GM18505 (cell line): Measurements from ENCODE around the gene KCNQ1.

Experiments used
- ATAC-seq: cut with Tn5 transposase; IDR thresholded peaks from one replicate; pipeline ENCODE4 v1.9.1; 2021; ENCODE audit not compliant: unreplicated experiment
- POLR2A ChIP-seq: IDR thresholded peaks from 4 replicates; pipeline ENCODE4 v1.6.1; 2011; ENCODE audit warnings: borderline replicate concordance; ENCODE audit not compliant: insufficient read depth, insufficient read length; ENCODE audit errors: extremely low read depth

Gene KCNQ1

GRCh38 chr11:2518111-2518982 is 73.5 kb downstream of the KCNQ1 start:
- no peak for ATAC-seq
- TF ChIP-seq POLR2A: no peak

DNA sequence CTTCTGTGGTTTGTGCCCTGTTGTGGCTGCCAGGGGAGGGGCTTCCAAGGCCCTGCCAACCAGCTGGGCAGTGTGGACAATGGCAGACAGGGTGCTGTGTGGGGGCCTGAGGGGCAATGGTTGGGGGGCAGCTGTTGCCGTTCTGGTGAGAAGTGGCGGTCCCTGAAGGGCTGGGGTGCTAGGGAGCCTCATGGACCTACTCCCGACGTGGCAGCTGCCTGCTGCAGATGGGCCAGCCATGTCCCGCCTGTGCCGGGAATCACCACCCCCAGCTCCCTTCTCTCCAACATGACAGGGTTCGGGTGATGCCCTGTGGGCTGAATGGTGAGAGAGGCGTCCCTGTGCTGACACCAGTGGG is 74.2 kb downstream of the KCNQ1 start:
- ATAC-seq: no peak
- TF ChIP-seq POLR2A: no peak

DNA sequence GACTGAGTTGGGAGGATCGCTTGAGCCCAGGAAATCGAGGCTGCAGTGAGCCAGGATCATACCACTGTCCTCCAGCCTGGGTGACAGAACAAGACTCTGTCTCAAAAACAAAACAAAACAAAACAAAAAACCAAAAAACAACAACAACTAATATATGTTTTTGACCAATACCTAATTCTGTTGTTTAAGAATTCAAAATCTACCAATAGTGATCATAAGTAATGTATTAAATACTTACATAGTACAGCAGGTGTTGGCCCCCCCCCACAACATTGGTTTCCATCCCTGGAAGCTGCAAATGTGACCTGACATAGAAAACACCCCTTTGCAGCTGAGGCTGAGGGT is 74.7 kb downstream of the KCNQ1 start:
- TF ChIP-seq POLR2A: no peak
- ATAC-seq: no peak

GRCh38 chr11:2519862-2520735 is 75.3 kb downstream of the KCNQ1 start:
- ATAC-seq: no peak
- TF ChIP-seq POLR2A: no peak

DNA sequence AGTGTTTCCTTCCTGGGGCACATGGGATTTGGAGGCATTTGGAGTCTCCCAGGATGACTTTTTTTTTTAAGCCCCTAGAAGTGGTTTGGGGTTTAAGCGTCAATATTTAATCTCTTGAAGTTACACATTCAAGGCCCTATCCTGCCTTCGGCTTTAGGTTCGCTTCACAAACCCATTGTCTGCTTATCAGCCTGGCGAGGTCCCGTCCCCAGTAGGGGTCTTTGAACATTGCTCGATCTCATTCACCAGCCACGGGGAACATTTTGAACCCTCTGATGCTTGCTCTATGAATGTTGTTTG is 75.9 kb downstream of the KCNQ1 start:
- ATAC-seq: no peak

DNA sequence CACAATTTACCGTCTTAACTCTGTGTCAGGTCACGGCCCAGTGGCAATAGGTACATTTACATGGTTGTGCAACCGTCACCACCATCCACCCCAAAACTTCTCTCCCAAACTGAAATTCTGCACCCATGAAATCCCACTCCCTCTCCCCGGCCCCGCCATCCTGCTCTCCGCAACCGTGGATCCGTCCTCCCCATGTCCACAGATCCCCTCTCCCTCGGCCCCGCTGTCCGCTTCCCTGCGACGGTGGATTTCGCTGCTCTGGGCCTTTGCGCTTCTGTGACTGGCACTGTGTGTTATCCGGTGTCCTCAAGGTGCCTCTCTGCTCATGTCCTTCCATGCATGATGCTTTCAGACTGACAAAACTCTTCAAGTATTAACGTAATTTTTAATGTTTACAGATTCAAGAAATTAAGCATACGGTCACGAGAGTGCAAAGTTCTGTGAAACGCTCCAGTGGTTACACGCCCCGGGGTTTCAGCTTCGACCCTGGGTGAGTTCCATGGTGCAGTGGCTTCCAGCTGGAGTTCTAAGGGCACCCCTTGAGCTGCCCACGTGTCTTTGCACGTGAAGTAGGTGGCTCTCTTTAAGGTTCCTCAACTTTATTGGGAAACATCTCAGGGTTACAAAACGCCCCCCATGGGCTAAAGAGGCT is 76.4 kb downstream of the KCNQ1 start:
- no peak for ATAC-seq
- TF ChIP-seq POLR2A: no peak

More for the DNA sequence above, 75.9 kb downstream of the KCNQ1 start:
- TF ChIP-seq POLR2A: no peak

DNA sequence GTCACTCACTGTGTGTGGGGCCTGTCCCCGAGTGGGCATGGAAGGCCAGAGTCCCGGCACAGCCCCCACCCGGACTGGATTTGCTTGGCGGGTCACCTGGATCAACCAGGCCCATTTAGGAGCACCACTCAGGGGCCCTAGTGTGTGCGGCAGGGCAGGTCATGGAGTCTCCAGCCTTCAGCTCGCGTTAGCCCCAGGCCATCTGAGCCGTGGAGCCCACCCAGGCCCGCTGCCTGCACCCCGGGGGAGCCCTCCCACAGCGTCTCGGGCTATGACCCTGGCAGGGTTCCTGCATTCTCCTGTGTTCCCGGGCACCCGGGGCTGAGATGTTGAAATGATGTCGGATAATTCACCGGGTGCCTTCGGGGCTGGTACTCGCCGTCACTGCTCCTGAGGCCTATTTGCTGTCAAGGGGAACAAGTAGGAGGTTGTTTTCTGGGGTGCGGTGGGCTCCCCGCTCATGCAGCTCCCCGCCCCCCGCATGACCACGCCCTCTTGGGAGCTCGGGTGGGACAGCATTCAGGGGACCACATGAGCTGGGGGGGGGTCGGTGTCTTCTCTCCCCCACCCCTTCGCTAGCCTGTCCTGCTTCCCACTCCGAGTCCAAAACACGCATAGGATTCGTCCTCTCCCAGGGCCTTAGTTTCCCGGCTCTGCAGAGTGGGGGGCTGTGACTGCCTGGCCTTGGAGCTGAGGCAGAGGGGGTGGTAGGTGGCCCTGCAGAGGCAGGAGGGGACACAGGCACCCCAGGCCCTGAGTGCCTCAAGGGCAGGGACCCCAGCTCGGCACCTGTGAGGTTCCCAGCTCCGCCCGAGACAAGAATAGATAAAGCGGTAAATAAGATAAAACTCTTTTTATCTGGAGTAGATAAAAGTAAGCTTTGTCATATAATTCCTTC is 77.2 kb downstream of the KCNQ1 start:
- no peak for ATAC-seq
- TF ChIP-seq POLR2A: no peak

DNA sequence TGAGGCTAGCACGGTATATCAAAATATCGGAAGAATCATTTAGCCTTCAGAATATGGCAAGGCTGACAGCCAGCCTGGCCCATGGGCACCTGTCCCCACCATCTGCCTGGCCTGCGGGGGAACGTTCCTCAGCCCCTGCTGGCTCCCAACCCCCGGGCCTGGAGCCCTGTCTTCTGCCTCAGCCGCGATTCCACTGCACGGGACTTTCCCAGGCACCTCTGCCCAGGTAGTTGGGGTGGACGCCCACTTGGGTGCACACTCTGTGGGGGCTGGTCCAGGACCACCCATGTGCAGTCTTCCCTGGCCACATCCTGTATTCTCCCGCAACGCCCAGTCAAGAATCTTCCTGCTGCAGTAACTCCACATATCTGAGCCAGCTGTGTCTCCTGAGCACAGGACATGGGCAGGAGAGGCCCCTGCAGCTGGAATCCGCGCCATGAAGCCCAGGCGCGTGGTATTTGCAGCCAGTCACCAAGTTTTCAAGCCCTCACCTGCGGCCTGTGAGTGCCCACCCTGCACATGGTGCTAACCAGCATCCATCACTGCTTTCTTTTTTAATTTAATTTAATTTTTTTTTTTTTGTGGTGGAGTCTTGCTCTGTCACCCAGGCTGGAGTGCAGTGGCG is 77.9 kb downstream of the KCNQ1 start:
- no peak for ATAC-seq
- TF ChIP-seq POLR2A: no peak

GRCh38 chr11:2523821-2524391 is 79.1 kb downstream of the KCNQ1 start:
- ATAC-seq: no peak
- no peak for TF ChIP-seq POLR2A

DNA sequence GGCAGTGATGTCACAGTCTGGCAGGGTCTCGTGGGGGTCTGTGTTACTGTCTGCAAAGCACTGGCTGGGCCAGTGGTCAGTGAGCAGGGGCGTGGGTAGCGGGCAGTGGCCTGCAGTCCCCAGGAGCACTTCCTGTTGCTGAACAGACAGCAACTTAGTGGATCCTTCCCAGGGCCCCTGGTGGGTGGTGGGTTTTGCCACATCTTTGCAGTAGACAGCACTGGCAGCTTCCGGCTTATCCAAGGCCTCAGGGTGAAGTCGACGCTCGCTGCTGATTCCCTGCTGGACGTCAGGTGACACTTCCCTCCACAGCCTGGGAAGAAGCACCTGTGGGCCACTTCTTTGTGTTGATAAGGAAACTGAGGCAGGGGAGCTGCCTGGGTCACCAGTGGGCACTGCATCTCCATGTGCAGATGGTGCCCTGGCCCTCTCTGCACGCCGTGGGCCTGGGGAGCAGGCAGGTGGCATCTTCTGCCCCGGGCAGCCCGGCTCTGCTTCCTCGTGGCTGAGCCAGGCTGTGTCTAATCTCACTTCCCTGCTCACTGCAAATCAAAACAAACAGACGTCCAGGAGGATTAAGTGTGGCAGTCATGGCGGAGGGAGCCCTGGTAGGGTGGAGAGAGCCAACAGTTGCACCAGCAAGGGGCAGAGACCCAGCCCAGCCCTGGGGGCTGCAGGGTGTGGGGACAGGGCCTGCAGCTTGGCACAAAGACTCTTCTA is 79.8 kb downstream of the KCNQ1 start:
- ATAC-seq: no peak
- TF ChIP-seq POLR2A: no peak

DNA sequence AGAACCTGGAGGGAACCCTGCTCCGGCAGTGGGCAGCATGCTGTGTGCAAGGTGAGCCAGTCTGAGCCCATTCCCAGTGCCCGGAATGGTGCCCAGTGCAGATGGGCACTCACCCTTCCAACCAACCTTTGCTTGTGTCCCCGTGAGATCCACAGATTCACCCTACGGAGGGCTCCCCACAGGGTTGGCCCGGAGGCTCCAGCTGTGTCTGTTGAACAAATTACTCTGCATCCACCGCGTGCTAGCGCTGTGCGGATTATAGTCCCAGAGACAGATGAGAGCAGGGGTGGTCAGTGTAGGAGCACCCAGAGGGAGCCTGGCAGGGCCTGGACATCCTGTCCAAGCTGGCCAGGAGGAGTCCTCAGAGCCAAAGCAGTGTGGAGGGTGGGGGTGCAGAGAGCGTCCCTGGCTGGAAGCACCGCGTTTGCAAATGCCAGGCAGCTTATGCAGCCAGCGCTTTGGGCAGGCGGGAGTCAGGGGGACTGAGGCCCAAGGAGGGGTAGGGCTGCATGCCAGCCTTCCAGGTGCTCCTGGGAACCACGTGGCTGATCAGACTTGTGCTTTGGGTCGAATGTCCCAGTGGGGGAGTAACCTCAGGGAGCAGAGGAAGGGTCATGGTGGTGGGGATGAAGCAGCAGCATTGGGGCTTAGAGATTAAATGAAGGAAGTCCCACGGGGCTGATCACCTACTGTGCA is 80.5 kb downstream of the KCNQ1 start:
- no peak for TF ChIP-seq POLR2A
- ATAC-seq: no peak
